WTC11 (cell line): ENCODE data around the gene MAGOH. TPM values are rescaled to one million over a fixed set of nuclear protein-coding genes. Genes with fewer than 3 reads are reported as not detected.

Source experiments
- ATAC-seq: fragments of 200-7000 bp; cut with Tn5 transposase; 2 replicates; pipeline ENCODE4 v1.10.0; 2021; ENCODE audit warnings: mild to moderate bottlenecking, moderate library complexity
- CTCF ChIA-PET: fragments of 300-600 bp; sonication (Branson Sonifier 250); formaldehyde crosslinking; loops from one replicate; lab custom pipeline; 2021; ENCODE audit warnings: antibody characterized with exemption; lab: Charles Lee
- POLR2A ChIA-PET: fragments of 350-600 bp; sonication (Branson Sonifier 250); formaldehyde crosslinking; loops from one replicate; lab custom pipeline; 2021; ENCODE audit warnings: antibody characterized with exemption; lab: Charles Lee
- DNase-seq: peaks from one replicate; pipeline ENCODE4 v3.0.0; 2021; ENCODE audit warnings: low spot score
- H3K27ac Mint-ChIP-seq: 2 replicates; pipeline ENCODE4 v1.8.0; 2021; ENCODE audit warnings: mixed read lengths
- H3K27me3 Mint-ChIP-seq: 2 replicates; pipeline ENCODE4 v1.8.0; 2021; ENCODE audit warnings: low read depth, mild to moderate bottlenecking, moderate library complexity, mixed read lengths
- H3K36me3 Mint-ChIP-seq: 2 replicates; pipeline ENCODE4 v1.8.0; 2021; ENCODE audit warnings: mixed read lengths
- H3K4me1 Mint-ChIP-seq: 2 replicates; pipeline ENCODE4 v1.8.0; 2022; ENCODE audit warnings: mixed read lengths
- H3K4me3 Mint-ChIP-seq: 2 replicates; pipeline ENCODE4 v1.8.0; 2021; ENCODE audit warnings: mild to moderate bottlenecking, moderate library complexity, mixed read lengths
- H3K9me3 Mint-ChIP-seq: 2 replicates; pipeline ENCODE4 v1.8.0; 2021; ENCODE audit warnings: mixed read lengths
- ATF3 ChIP-seq: sonication (generic); formaldehyde crosslinking; conservative IDR thresholded peaks from 2 replicates; pipeline ENCODE4 v1.8.1; 2022; ENCODE audit warnings: mild to moderate bottlenecking, missing genetic modification reagents
- CBFB ChIP-seq: sonication (generic); formaldehyde crosslinking; IDR thresholded peaks from 2 replicates; pipeline ENCODE4 v1.8.1; 2022; ENCODE audit warnings: mild to moderate bottlenecking, low read depth, missing genetic modification reagents
- CTCF ChIP-seq: fragments of 200-600 bp; IDR thresholded peaks from 2 replicates; pipeline ENCODE4 v1.8.0; 2022; ENCODE audit warnings: antibody characterized with exemption
- E2F1 ChIP-seq: sonication (generic); formaldehyde crosslinking; IDR thresholded peaks from 2 replicates; pipeline ENCODE4 v1.8.0; 2022; ENCODE audit warnings: mild to moderate bottlenecking, missing genetic modification reagents
- E2F5 ChIP-seq: sonication (generic); formaldehyde crosslinking; IDR thresholded peaks from 2 replicates; pipeline ENCODE4 v1.8.1; 2022; ENCODE audit warnings: mild to moderate bottlenecking, moderate library complexity, missing genetic modification reagents
- EMX1 ChIP-seq: fragments of 250-450 bp; sonication (Bioruptor Pico); IDR thresholded peaks from 2 replicates; pipeline ENCODE4 v1.8.0; 2021; ENCODE audit warnings: mild to moderate bottlenecking
- ERG ChIP-seq: fragments of 250-450 bp; sonication (Bioruptor Pico); IDR thresholded peaks from 2 replicates; pipeline ENCODE4 v1.8.0; 2021; ENCODE audit warnings: mild to moderate bottlenecking
- ETV6 ChIP-seq: sonication (generic); formaldehyde crosslinking; IDR thresholded peaks from 2 replicates; pipeline ENCODE4 v1.8.1; 2022; ENCODE audit warnings: mild to moderate bottlenecking, missing genetic modification reagents
- FOXJ3 ChIP-seq: sonication (generic); formaldehyde crosslinking; IDR thresholded peaks from 2 replicates; pipeline ENCODE4 v1.9.0; 2021; ENCODE audit warnings: missing genetic modification reagents, mild to moderate bottlenecking, borderline replicate concordance
- GABPB1 ChIP-seq: sonication (generic); formaldehyde crosslinking; IDR thresholded peaks from 2 replicates; pipeline ENCODE4 v1.8.1; 2023; ENCODE audit warnings: mild to moderate bottlenecking, missing genetic modification reagents
- HMGA2 ChIP-seq: fragments of 250-450 bp; sonication (Bioruptor Pico); IDR thresholded peaks from 2 replicates; pipeline ENCODE4 v1.4.0; 2021; ENCODE audit warnings: mild to moderate bottlenecking, moderate library complexity
- JAZF1 ChIP-seq: fragments of 250-450 bp; sonication (Bioruptor Pico); IDR thresholded peaks from 2 replicates; pipeline ENCODE4 v1.9.0; 2021; ENCODE audit warnings: moderate library complexity, mild to moderate bottlenecking, inconsistent platforms
- MXD4 ChIP-seq: fragments of 250-450 bp; sonication (Bioruptor Pico); IDR thresholded peaks from 2 replicates; pipeline ENCODE4 v1.8.0; 2021; ENCODE audit warnings: mild to moderate bottlenecking, moderate library complexity, borderline replicate concordance
- MYBL2 ChIP-seq: sonication (generic); formaldehyde crosslinking; IDR thresholded peaks from 2 replicates; pipeline ENCODE4 v1.8.1; 2023; ENCODE audit warnings: mild to moderate bottlenecking, moderate library complexity, missing genetic modification reagents
- NFATC4 ChIP-seq: fragments of 250-450 bp; sonication (Bioruptor Pico); IDR thresholded peaks from 2 replicates; pipeline ENCODE4 v1.9.0; 2021; ENCODE audit warnings: mild to moderate bottlenecking
- NFE2L1 ChIP-seq: sonication (generic); formaldehyde crosslinking; IDR thresholded peaks from 2 replicates; pipeline ENCODE4 v1.8.1; 2023; ENCODE audit warnings: missing genetic modification reagents
- NR2C2 ChIP-seq: sonication (generic); formaldehyde crosslinking; IDR thresholded peaks from 2 replicates; pipeline ENCODE4 v1.8.0; 2022; ENCODE audit warnings: mild to moderate bottlenecking, missing genetic modification reagents
- OVOL2 ChIP-seq: fragments of 250-450 bp; sonication (Bioruptor Pico); IDR thresholded peaks from 2 replicates; pipeline ENCODE4 v1.9.0; 2021; ENCODE audit warnings: mild to moderate bottlenecking, borderline replicate concordance
- PRRX2 ChIP-seq: fragments of 250-450 bp; sonication (Bioruptor Pico); IDR thresholded peaks from 2 replicates; pipeline ENCODE4 v1.8.0; 2021; ENCODE audit warnings: mild to moderate bottlenecking
- RORB ChIP-seq: fragments of 250-450 bp; sonication (Bioruptor Pico); IDR thresholded peaks from 2 replicates; pipeline ENCODE4 v1.9.0; 2021; ENCODE audit warnings: mild to moderate bottlenecking
- ZMAT4 ChIP-seq: fragments of 250-450 bp; sonication (Bioruptor Pico); IDR thresholded peaks from 2 replicates; pipeline ENCODE4 v1.9.0; 2021; ENCODE audit warnings: mild to moderate bottlenecking
- ZNF416 ChIP-seq: fragments of 250-450 bp; sonication (Bioruptor Pico); IDR thresholded peaks from 2 replicates; pipeline ENCODE4 v1.9.0; 2021; ENCODE audit warnings: mild to moderate bottlenecking, inconsistent platforms
- total RNA-seq: library from RNA; stranded (reverse); gene quantifications from 3 replicates; pipeline ENCODE4 v1.2.3, GENCODE V29; 2021
- TF ChIP-seq, protein P1 (sequence below): sonication (generic); formaldehyde crosslinking; IDR thresholded peaks from 2 replicates; pipeline ENCODE4 v1.8.0; 2023; ENCODE audit warnings: missing genetic modification reagents, mild to moderate bottlenecking, borderline replicate concordance
- TF ChIP-seq, protein P2 (sequence below): fragments of 250-450 bp; sonication (Bioruptor Pico); IDR thresholded peaks from 2 replicates; pipeline ENCODE4 v1.9.0; 2021; ENCODE audit warnings: moderate library complexity, mild to moderate bottlenecking, inconsistent platforms, borderline replicate concordance

MAGOH gene
- total RNA-seq, 1 experiment from 2014 or later = 57.8 TPM

DNA sequence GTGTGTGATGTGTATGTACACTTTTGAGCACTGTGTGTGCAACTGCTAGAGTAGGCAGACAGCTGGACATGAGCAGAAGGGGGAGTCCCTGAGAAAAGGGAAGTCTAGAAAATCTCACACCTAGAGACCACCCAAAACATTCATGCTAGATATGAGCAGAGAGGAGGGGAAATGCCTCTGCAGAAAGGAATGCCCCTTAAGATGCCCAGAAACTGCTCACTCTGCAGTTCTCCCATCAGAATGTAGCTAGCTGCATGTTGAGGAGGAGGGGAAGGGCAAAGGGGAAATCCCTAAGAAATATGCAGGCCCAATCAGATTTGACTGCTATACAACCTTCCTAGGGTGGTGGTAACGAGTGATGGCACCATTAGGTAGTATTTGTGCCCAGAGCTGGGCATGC, 31.8 kb upstream of the MAGOH start (continued):
- TF ChIP-seq PRRX2 (no peak), E2F1 (CRISPR knock-in tag) (no peak), GABPB1 (CRISPR knock-in tag) (no peak), MYBL2 (CRISPR knock-in tag) (no peak), ZNF416 (CRISPR knock-in tag) (no peak)

DNA sequence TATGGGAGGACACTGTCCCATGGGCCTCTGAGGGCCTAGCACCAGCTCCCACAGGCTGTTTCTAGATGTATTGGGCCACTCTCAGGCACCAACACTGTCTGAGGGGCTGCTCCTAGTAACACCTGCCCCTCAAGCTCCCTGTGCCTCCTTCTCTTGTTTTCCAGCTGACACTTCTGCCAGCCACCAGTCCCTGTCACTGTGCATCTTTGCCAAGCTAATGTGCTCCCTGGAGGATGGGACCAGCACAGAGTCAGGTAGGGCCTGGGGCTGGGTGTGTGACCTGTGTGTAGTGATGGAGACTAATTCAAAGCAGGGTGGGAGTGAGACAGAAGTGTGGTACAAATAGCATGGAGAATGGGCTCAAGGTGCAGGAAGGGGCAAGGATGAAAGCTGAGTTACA, 29.4 kb upstream of the MAGOH start:
- Mint-ChIP-seq H3K36me3 (peaks cover 77% of the 10 kb centered on the region), H3K27me3 (no peaks in the 10 kb centered on the region), H3K4me3 (no peak overlapping the region), H3K9me3 (no peaks in the 10 kb centered on the region), H3K27ac (no peak overlapping the region), H3K4me1 (no peaks in the 10 kb centered on the region)
- ChIA-PET POLR2A (no interaction called here), CTCF (interaction anchor here (0.6 to 0.9 kb wide), 2 partner anchors 11 to 218 kb away, joined by 3 read pairs; no protein-coding TSS in a partner anchor)
- ATAC-seq (no peak), DNase-seq (no peak)
- no peak for TF ChIP-seq FOXJ3 (CRISPR knock-in tag)
- TF ChIP-seq, protein P1, sequence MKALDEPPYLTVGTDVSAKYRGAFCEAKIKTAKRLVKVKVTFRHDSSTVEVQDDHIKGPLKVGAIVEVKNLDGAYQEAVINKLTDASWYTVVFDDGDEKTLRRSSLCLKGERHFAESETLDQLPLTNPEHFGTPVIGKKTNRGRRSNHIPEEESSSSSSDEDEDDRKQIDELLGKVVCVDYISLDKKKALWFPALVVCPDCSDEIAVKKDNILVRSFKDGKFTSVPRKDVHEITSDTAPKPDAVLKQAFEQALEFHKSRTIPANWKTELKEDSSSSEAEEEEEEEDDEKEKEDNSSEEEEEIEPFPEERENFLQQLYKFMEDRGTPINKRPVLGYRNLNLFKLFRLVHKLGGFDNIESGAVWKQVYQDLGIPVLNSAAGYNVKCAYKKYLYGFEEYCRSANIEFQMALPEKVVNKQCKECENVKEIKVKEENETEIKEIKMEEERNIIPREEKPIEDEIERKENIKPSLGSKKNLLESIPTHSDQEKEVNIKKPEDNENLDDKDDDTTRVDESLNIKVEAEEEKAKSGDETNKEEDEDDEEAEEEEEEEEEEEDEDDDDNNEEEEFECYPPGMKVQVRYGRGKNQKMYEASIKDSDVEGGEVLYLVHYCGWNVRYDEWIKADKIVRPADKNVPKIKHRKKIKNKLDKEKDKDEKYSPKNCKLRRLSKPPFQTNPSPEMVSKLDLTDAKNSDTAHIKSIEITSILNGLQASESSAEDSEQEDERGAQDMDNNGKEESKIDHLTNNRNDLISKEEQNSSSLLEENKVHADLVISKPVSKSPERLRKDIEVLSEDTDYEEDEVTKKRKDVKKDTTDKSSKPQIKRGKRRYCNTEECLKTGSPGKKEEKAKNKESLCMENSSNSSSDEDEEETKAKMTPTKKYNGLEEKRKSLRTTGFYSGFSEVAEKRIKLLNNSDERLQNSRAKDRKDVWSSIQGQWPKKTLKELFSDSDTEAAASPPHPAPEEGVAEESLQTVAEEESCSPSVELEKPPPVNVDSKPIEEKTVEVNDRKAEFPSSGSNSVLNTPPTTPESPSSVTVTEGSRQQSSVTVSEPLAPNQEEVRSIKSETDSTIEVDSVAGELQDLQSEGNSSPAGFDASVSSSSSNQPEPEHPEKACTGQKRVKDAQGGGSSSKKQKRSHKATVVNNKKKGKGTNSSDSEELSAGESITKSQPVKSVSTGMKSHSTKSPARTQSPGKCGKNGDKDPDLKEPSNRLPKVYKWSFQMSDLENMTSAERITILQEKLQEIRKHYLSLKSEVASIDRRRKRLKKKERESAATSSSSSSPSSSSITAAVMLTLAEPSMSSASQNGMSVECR (CRISPR knock-in tag) = no peak
- no peak for TF ChIP-seq CBFB (CRISPR knock-in tag)
- no peak for TF ChIP-seq ZMAT4 (CRISPR knock-in tag)
- no peak for TF ChIP-seq NFATC4 (CRISPR knock-in tag)
- no peak for TF ChIP-seq EMX1 (CRISPR knock-in tag)
- no peak for TF ChIP-seq MXD4 (CRISPR knock-in tag)
- TF ChIP-seq RORB (CRISPR knock-in tag) = no peak
- no peak for TF ChIP-seq ERG
- no peak for TF ChIP-seq NFE2L1 (CRISPR knock-in tag)
- no peak for TF ChIP-seq CTCF
- TF ChIP-seq ETV6 (CRISPR knock-in tag) = no peak
- no peak for TF ChIP-seq E2F5 (CRISPR knock-in tag)
- no peak for TF ChIP-seq HMGA2 (CRISPR knock-in tag)
- no peak for TF ChIP-seq PRRX2
- no peak for TF ChIP-seq JAZF1 (CRISPR knock-in tag)
- TF ChIP-seq NR2C2 = no peak
- TF ChIP-seq, protein P2, sequence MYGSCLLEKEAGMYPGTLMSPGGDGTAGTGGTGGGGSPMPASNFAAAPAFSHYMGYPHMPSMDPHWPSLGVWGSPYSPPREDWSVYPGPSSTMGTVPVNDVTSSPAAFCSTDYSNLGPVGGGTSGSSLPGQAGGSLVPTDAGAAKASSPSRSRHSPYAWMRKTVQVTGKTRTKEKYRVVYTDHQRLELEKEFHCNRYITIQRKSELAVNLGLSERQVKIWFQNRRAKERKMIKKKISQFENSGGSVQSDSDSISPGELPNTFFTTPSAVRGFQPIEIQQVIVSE (CRISPR knock-in tag) = no peak
- TF ChIP-seq ATF3 (CRISPR knock-in tag) = no peak
- TF ChIP-seq OVOL2 (CRISPR knock-in tag) = no peak
